RWPE1 (cell line): ENCODE results near the gene ARID1B.

Experiments used
- CTCF ChIA-PET: fragments of 350-600 bp; sonication (Branson Sonifier 250); formaldehyde crosslinking; extraction: SDS; loops from one replicate; lab custom pipeline; 2021; lab: Yijun Ruan, JAX
- POLR2A ChIA-PET: fragments of 400-600 bp; formaldehyde crosslinking; extraction: SDS; loops from one replicate; lab custom pipeline; 2020; ENCODE audit warnings: antibody characterized with exemption; ENCODE audit not compliant: low non-redundant PET; lab: Yijun Ruan, JAX
- DNase-seq: peaks from one replicate; pipeline ENCODE4 v3.0.0; 2012; ENCODE audit warnings: low spot score
- H3K27ac ChIP-seq: fragments of 450-650 bp; 2 replicates; pipeline ENCODE4 v1.5.1; 2017
- CTCF ChIP-seq: fragments of 450-650 bp; conservative IDR thresholded peaks from 2 replicates; pipeline ENCODE4 v1.5.1; 2017; ENCODE audit warnings: low read depth, mild to moderate bottlenecking

Gene ARID1B

DNA sequence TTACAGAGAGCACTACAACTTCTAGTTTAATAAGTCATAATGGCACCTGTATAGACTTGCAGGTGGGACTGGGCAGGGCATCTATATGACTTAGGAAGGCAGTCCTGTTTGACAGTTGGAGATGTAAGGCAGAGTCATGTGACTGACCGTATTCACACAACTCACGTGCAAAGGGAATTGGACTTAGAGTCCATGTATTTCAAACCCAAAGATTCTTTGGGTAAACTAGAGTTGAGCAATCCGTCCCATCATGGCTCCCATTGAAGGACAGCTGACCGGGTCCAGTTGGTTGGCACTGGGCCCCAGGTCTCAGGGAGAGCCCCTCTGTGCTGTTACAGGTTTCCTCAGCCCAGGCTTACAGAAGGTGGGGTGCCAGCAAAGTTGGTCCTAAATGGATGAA is 121.9 kb downstream of the ARID1B start:
- ChIA-PET POLR2A (no interaction called here), CTCF (no interaction called here)
- H3K27ac ChIP-seq = no peak overlapping the region
- DNase-seq = no peak
- TF ChIP-seq CTCF = no peak

- no peak overlapping the region for H3K27ac ChIP-seq
- TF ChIP-seq CTCF = no peak
- ChIA-PET POLR2A (no interaction called here), CTCF (no interaction called here)
- DNase-seq = no peak
These were observed 122.5 kb downstream of the ARID1B start for GRCh38 chr6:156899532-156900135.

- ChIA-PET POLR2A (no interaction called here), CTCF (no interaction called here)
- H3K27ac ChIP-seq = no peak overlapping the region
- no peak for TF ChIP-seq CTCF
- no peak for DNase-seq
These were observed 123.1 kb downstream of the ARID1B start for GRCh38 chr6:156900292-156900691.

- DNase-seq = no peak
- H3K27ac ChIP-seq = no peak overlapping the region
- no peak for TF ChIP-seq CTCF
- ChIA-PET POLR2A (no interaction called here), CTCF (no interaction called here)
These were observed 124.3 kb downstream of the ARID1B start for GRCh38 chr6:156901309-156902019.

- no peak overlapping the region for H3K27ac ChIP-seq
- DNase-seq = no peak
- ChIA-PET POLR2A (no interaction called here), CTCF (interaction anchor here (0.6 kb wide), 2 partner anchors 57 to 1573 kb away, joined by 3 read pairs; no protein-coding TSS in a partner anchor)
- TF ChIP-seq CTCF = no peak
These were observed 125.6 kb downstream of the ARID1B start for GRCh38 chr6:156902782-156903181.

- POLR2A ChIA-PET = no interaction called here
- TF ChIP-seq CTCF = no peak
- CTCF ChIA-PET = interaction anchor here (0.6 kb wide), 2 partner anchors 15 to 21 kb away, joined by 3 to 4 read pairs; no protein-coding TSS in a partner anchor
- H3K27ac ChIP-seq = no peak overlapping the region
- DNase-seq = no peak
These were observed 127.2 kb downstream of the ARID1B start for GRCh38 chr6:156904176-156904967.
